WTC11 (cell line): ENCODE data around the gene THOC5. TPM values are rescaled to one million over a fixed set of nuclear protein-coding genes. Genes with fewer than 3 reads are reported as not detected.

Source experiments
- ATAC-seq: fragments of 200-7000 bp; cut with Tn5 transposase; 2 replicates; pipeline ENCODE4 v1.10.0; 2021; ENCODE audit warnings: mild to moderate bottlenecking, moderate library complexity
- CTCF ChIA-PET: fragments of 300-600 bp; sonication (Branson Sonifier 250); formaldehyde crosslinking; loops from one replicate; lab custom pipeline; 2021; ENCODE audit warnings: antibody characterized with exemption; lab: Charles Lee
- POLR2A ChIA-PET: fragments of 350-600 bp; sonication (Branson Sonifier 250); formaldehyde crosslinking; loops from one replicate; lab custom pipeline; 2021; ENCODE audit warnings: antibody characterized with exemption; lab: Charles Lee
- DNase-seq: peaks from one replicate; pipeline ENCODE4 v3.0.0; 2021; ENCODE audit warnings: low spot score
- H3K27ac Mint-ChIP-seq: 2 replicates; pipeline ENCODE4 v1.8.0; 2021; ENCODE audit warnings: mixed read lengths
- H3K27me3 Mint-ChIP-seq: 2 replicates; pipeline ENCODE4 v1.8.0; 2021; ENCODE audit warnings: low read depth, mild to moderate bottlenecking, moderate library complexity, mixed read lengths
- H3K36me3 Mint-ChIP-seq: 2 replicates; pipeline ENCODE4 v1.8.0; 2021; ENCODE audit warnings: mixed read lengths
- H3K4me1 Mint-ChIP-seq: 2 replicates; pipeline ENCODE4 v1.8.0; 2022; ENCODE audit warnings: mixed read lengths
- H3K4me3 Mint-ChIP-seq: 2 replicates; pipeline ENCODE4 v1.8.0; 2021; ENCODE audit warnings: mild to moderate bottlenecking, moderate library complexity, mixed read lengths
- H3K9me3 Mint-ChIP-seq: 2 replicates; pipeline ENCODE4 v1.8.0; 2021; ENCODE audit warnings: mixed read lengths
- AR ChIP-seq: fragments of 250-450 bp; sonication (Bioruptor Pico); IDR thresholded peaks from 2 replicates; pipeline ENCODE4 v1.9.0; 2021; ENCODE audit warnings: mild to moderate bottlenecking
- ATF3 ChIP-seq: sonication (generic); formaldehyde crosslinking; conservative IDR thresholded peaks from 2 replicates; pipeline ENCODE4 v1.8.1; 2022; ENCODE audit warnings: mild to moderate bottlenecking, missing genetic modification reagents
- CBFB ChIP-seq: sonication (generic); formaldehyde crosslinking; IDR thresholded peaks from 2 replicates; pipeline ENCODE4 v1.8.1; 2022; ENCODE audit warnings: mild to moderate bottlenecking, low read depth, missing genetic modification reagents
- EMX1 ChIP-seq: fragments of 250-450 bp; sonication (Bioruptor Pico); IDR thresholded peaks from 2 replicates; pipeline ENCODE4 v1.8.0; 2021; ENCODE audit warnings: mild to moderate bottlenecking
- FOXJ3 ChIP-seq: sonication (generic); formaldehyde crosslinking; IDR thresholded peaks from 2 replicates; pipeline ENCODE4 v1.9.0; 2021; ENCODE audit warnings: missing genetic modification reagents, mild to moderate bottlenecking, borderline replicate concordance
- FOXP1 ChIP-seq: sonication (generic); formaldehyde crosslinking; IDR thresholded peaks from 2 replicates; pipeline ENCODE4 v1.8.0; 2022; ENCODE audit warnings: missing genetic modification reagents, mild to moderate bottlenecking, moderate library complexity, borderline replicate concordance
- GRHL2 ChIP-seq: fragments of 250-450 bp; sonication (Bioruptor Pico); IDR thresholded peaks from 2 replicates; pipeline ENCODE4 v1.8.0; 2022; ENCODE audit warnings: mild to moderate bottlenecking, moderate library complexity; ENCODE audit not compliant: insufficient replicate concordance, severe bottlenecking
- IRF1 ChIP-seq: sonication (generic); formaldehyde crosslinking; IDR thresholded peaks from 2 replicates; pipeline ENCODE4 v1.8.0; 2023; ENCODE audit warnings: missing genetic modification reagents
- IRF2 ChIP-seq: sonication (generic); formaldehyde crosslinking; IDR thresholded peaks from 2 replicates; pipeline ENCODE4 v1.8.0; 2022; ENCODE audit warnings: low read depth, missing genetic modification reagents, borderline replicate concordance
- JUN ChIP-seq: sonication (generic); formaldehyde crosslinking; IDR thresholded peaks from 2 replicates; pipeline ENCODE4 v1.8.0; 2023; ENCODE audit warnings: mild to moderate bottlenecking, missing genetic modification reagents
- MAX ChIP-seq: sonication (generic); formaldehyde crosslinking; IDR thresholded peaks from 2 replicates; pipeline ENCODE4 v1.8.0; 2022; ENCODE audit warnings: mild to moderate bottlenecking, missing genetic modification reagents
- NR2C2 ChIP-seq: sonication (generic); formaldehyde crosslinking; IDR thresholded peaks from 2 replicates; pipeline ENCODE4 v1.8.0; 2022; ENCODE audit warnings: mild to moderate bottlenecking, missing genetic modification reagents
- PRRX2 ChIP-seq: fragments of 250-450 bp; sonication (Bioruptor Pico); IDR thresholded peaks from 2 replicates; pipeline ENCODE4 v1.8.0; 2021; ENCODE audit warnings: mild to moderate bottlenecking
- RORB ChIP-seq: fragments of 250-450 bp; sonication (Bioruptor Pico); IDR thresholded peaks from 2 replicates; pipeline ENCODE4 v1.9.0; 2021; ENCODE audit warnings: mild to moderate bottlenecking
- STAT6 ChIP-seq: sonication (generic); formaldehyde crosslinking; conservative IDR thresholded peaks from 2 replicates; pipeline ENCODE4 v1.8.1; 2023; ENCODE audit warnings: mild to moderate bottlenecking, low read depth, missing genetic modification reagents, moderate library complexity
- TCF7 ChIP-seq: sonication (generic); formaldehyde crosslinking; IDR thresholded peaks from 2 replicates; pipeline ENCODE4 v1.8.0; 2022; ENCODE audit warnings: mild to moderate bottlenecking, low read depth, missing genetic modification reagents, moderate library complexity
- TEAD1 ChIP-seq: sonication (generic); formaldehyde crosslinking; IDR thresholded peaks from 2 replicates; pipeline ENCODE4 v1.8.0; 2022; ENCODE audit warnings: mild to moderate bottlenecking, missing genetic modification reagents
- USF1 ChIP-seq: sonication (generic); formaldehyde crosslinking; IDR thresholded peaks from 2 replicates; pipeline ENCODE4 v1.8.0; 2022; ENCODE audit warnings: mild to moderate bottlenecking, missing genetic modification reagents
- ZBTB21 ChIP-seq: sonication (generic); formaldehyde crosslinking; IDR thresholded peaks from 2 replicates; pipeline ENCODE4 v1.8.1; 2023; ENCODE audit warnings: mild to moderate bottlenecking, missing genetic modification reagents, borderline replicate concordance
- ZBTB43 ChIP-seq: sonication (generic); formaldehyde crosslinking; IDR thresholded peaks from 2 replicates; pipeline ENCODE4 v1.8.1; 2023; ENCODE audit warnings: mild to moderate bottlenecking, missing genetic modification reagents
- ZNF138 ChIP-seq: sonication (generic); formaldehyde crosslinking; conservative IDR thresholded peaks from 2 replicates; pipeline ENCODE4 v1.8.1; 2022; ENCODE audit warnings: mild to moderate bottlenecking, moderate library complexity, missing genetic modification reagents
- ZNF263 ChIP-seq: sonication (generic); formaldehyde crosslinking; IDR thresholded peaks from 2 replicates; pipeline ENCODE4 v1.8.1; 2022; ENCODE audit warnings: low read depth, mild to moderate bottlenecking, moderate library complexity, missing genetic modification reagents
- ZNF281 ChIP-seq: sonication (generic); formaldehyde crosslinking; IDR thresholded peaks from 2 replicates; pipeline ENCODE4 v1.8.0; 2023; ENCODE audit warnings: mild to moderate bottlenecking, missing genetic modification reagents
- ZSCAN18 ChIP-seq: fragments of 250-450 bp; sonication (Bioruptor Pico); IDR thresholded peaks from 2 replicates; pipeline ENCODE4 v2.1.2; 2022; ENCODE audit warnings: mild to moderate bottlenecking, moderate library complexity
- total RNA-seq: library from RNA; stranded (reverse); gene quantifications from 3 replicates; pipeline ENCODE4 v1.2.3, GENCODE V29; 2021

The THOC5 gene
- total RNA-seq, 1 experiment from 2014 or later: 51.2 TPM

- Mint-ChIP-seq H3K27me3 (no peaks in the 10 kb centered on the region), H3K27ac (peak overlapping the region; percentile 96), H3K36me3 (peaks cover 5% of the 10 kb centered on the region), H3K4me3 (peak overlapping the region; percentile 96), H3K9me3 (no peaks in the 10 kb centered on the region), H3K4me1 (peaks cover 26% of the 10 kb centered on the region)
- CTCF ChIA-PET: interaction anchor here (1.1 to 1.3 kb wide), 3 partner anchors 26 to 55 kb away, joined by 3 to 4 read pairs (median 3); no protein-coding TSS in a partner anchor
- ATAC-seq (peak; percentile 11), DNase-seq (peak; percentile 21)
- POLR2A ChIA-PET: interaction anchor here (1.3 kb wide), 1 partner anchor 27 kb away, joined by 6 read pairs; the partner anchor contains the start of gene THOC5
- TF ChIP-seq ZSCAN18 (CRISPR knock-in tag): no peak
- TF ChIP-seq TEAD1 (CRISPR knock-in tag): no peak
- 0 out of 2 replicates have a peak, but pooled peaks have one; percentile 9 for TF ChIP-seq FOXP1 (CRISPR knock-in tag)
- peak; percentile 84; the same call in 1 of the 2 replicates for TF ChIP-seq EMX1 (CRISPR knock-in tag)
- no peak for TF ChIP-seq CBFB (CRISPR knock-in tag)
- no peak for TF ChIP-seq ZBTB43 (CRISPR knock-in tag)
- TF ChIP-seq IRF1 (CRISPR knock-in tag): no peak
- no peak for TF ChIP-seq FOXJ3
- no peak for TF ChIP-seq ZNF138 (CRISPR knock-in tag)
- TF ChIP-seq AR (CRISPR knock-in tag): peak; percentile 75; the same call in 1 of the 2 replicates
- TF ChIP-seq NR2C2: no peak
- TF ChIP-seq ZNF281: no peak
- TF ChIP-seq ATF3 (CRISPR knock-in tag): no peak
- no peak for TF ChIP-seq JUN (CRISPR knock-in tag)
- TF ChIP-seq GRHL2 (CRISPR knock-in tag): no peak
- no peak for TF ChIP-seq RORB (CRISPR knock-in tag)
- TF ChIP-seq TCF7 (CRISPR knock-in tag): no peak
- no peak for TF ChIP-seq ZBTB21
- no peak for TF ChIP-seq ZNF263 (CRISPR knock-in tag)
- TF ChIP-seq MAX (CRISPR knock-in tag): peak; percentile 64; the same call in 1 of the 2 replicates
- TF ChIP-seq IRF2 (CRISPR knock-in tag): no peak
- no peak for TF ChIP-seq STAT6 (CRISPR knock-in tag)
- TF ChIP-seq PRRX2: no peak
- 0 out of 2 replicates have a peak, but pooled peaks have one; percentile 17 for TF ChIP-seq USF1 (CRISPR knock-in tag)
Measured at GRCh38 chr22:29580200-29580810, 26.7 kb upstream of the THOC5 start.
